G401.6 (cell line): Measurements from ENCODE around the gene MKX.

Experiments used
- FAIRE-seq: peaks from 2 replicates; lab custom pipeline; 2012; peaks lifted over from hg19 to GRCh38; lab: Jason Lieb, UNC

Gene MKX

GRCh38 chr10:27745732-27746396 lies at the start of gene MKX:
Gene MKX, minus strand, starts transcription at chr10:27745819. Its CDS starts 2,404 bp downstream, at chr10:27743415.
- no peak for FAIRE-seq

GRCh38 chr10:27794157-27794556 lies 48.5 kb upstream of the MKX start:
- no peak for FAIRE-seq

- FAIRE-seq = no peak
Observed at GRCh38 chr10:27792216-27792615, 46.6 kb upstream of the MKX start.

GRCh38 chr10:27784272-27784671 lies 38.7 kb upstream of the MKX start:
- no peak for FAIRE-seq

- FAIRE-seq = no peak
Observed at GRCh38 chr10:27783660-27784059, 38.0 kb upstream of the MKX start.

- FAIRE-seq = no peak
Observed at GRCh38 chr10:27779462-27780015, 33.9 kb upstream of the MKX start.

DNA sequence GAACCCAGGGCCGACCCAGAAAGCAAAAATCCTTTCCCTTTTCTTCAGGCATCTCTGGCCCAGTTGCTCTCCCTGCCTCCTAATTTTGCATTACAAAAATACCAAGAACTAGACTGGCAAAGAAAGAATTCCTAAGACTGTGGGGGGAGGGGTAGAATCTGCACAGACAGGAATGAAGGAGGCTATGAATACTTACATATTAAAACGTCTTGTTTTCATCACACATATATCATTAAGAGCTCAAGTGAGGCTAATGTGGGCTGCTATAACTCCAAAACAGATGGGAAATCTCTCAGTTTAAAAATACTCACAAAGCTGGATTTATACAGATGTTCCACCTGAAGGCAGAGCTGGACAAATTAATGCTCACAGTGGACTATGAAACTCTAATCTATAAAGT lies 29.2 kb upstream of the MKX start:
- no peak for FAIRE-seq

- FAIRE-seq = no peak
Observed at GRCh38 chr10:27771231-27771630, 25.6 kb upstream of the MKX start.

DNA sequence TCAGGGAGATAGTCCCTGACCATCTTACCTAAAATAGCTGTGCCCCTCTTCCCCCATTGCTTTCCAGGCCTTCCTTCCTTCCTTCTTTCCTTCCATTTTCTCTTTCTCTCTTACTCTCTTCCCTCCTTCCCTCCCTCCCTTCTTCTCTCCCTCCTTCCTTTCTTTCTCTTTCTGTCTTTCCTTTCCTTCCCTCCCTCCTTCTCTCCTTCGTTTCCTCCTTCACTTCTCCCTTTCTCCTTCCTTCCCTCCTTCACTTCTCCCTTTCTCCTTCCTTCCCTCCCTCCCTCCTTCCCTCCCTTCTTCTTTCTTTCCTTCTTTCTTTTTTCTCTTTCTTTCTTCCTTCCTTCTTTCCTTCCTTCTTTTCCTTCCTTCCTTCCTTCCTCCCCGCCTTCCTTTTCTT lies 24.6 kb upstream of the MKX start:
- FAIRE-seq = no peak

DNA sequence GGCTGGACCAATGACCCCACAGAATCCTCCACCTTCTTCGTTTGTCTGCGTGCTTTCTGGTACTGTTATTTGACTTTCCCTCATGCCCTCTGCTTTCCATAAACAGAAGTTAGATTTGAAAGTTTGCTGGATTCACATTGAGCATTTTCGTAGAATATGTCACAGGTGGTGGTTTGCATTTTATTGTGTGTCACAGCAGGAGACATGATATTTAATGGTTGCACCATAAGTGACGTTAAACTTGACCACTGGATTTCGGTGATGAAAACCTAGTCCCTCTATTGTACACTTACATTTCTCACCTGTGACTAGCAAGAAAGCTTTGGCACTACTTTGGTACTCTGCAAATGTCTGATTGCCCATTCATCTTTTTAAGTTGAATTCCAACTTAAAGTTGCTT lies 15.2 kb upstream of the MKX start:
- no peak for FAIRE-seq

GRCh38 chr10:27759483-27760272 lies 14.1 kb upstream of the MKX start:
- FAIRE-seq = no peak

DNA sequence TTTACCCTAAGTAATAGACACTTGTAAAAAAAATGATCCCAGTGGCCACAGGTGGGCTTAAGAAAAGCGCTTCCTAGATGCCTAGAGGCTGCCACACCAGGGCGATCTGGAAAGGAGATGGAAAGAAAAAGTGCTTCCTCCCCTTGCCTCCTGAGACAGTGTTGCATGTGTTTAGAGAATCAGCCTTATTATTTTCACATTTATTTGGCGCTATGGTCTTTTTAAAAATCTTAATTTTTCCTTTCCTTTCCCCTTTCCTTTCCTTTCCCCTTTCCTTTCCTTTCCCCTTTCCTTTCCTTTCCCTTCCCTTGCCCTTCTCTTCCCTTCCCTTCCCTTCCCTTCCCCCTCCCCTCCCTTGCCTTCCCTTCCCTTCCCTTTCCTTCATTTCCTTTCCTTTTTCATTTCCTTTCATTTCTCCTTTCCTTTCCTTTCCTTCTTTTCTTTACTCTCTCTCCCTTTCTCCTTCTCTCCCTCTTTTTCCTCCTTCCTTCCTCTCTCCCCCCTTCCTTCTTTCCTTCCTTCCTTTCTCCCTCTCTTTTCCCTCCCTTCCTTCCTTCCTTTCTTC lies 7.1 kb upstream of the MKX start:
- FAIRE-seq = no peak

GRCh38 chr10:27748601-27749000 lies 3.0 kb upstream of the MKX start:
- FAIRE-seq = no peak

DNA sequence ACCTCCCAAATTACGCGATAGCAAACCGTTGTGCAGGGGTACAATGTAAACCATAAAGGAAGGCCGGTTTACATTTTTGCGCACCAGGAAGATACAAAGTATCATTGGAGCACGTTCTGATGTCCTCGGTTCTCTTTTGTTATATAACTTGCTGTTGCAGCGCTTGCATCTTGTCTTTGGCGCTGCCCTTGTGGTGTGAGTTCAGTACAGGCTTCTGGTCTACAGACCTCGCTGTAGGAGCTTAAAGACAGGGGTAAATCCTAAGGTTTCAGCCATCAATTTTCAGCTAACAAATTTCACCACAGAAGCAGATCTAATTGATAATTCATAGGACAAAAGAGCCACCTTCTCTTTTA lies 1.5 kb upstream of the MKX start:
- no peak for FAIRE-seq

GRCh38 chr10:27746397-27747095 lies 927 bp upstream of the MKX start:
- FAIRE-seq = no peak

DNA sequence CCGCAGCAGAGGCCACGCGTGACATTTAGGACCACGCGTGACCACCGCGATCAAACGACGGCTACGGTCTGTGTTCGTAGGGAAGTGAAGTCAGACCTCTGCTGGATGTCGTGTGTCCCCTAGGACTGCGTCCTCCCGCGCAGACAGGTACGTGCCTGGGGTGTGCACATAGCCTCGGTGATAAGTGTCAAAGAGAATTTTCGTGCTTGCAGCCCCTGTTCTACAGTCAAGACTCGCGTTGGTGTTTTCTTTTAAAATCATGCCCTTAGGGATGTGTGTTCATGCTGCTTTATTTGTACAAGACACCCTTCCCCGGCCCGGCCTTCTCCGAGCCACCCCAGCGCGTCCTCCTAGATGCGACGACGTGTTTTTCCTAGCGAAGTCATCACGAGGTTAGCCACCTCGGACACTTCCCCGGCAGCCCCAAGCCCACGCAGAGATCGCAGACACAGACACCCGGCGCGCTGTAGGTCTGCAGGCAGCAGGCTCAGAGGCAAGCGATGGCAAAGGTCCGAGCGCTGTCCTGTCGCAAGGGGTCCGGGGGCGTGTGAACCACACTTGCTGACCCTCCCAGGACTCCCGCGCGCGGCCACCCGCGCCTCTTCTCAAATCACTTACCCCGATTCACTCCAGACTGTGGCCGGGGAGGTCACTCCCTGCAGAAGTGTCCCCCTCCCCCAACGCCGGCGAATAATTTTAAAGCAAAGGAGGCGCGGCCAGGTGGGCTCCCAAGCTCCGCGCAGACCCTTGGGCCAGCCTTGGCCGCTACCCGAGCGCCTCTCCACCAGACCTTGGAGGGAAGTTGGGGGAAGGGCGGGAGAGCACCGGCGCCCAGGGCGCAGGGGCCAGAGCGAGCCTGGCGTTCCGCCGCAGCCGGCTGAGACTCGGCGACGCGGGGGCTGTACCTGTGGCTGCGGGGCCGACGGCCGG lies 552 bp downstream of the MKX start:
- no peak for FAIRE-seq

- no peak for FAIRE-seq
Observed at GRCh38 chr10:27743877-27744801, 1.5 kb downstream of the MKX start.

GRCh38 chr10:27743012-27743876 lies 2.4 kb downstream of the MKX start:
- no peak for FAIRE-seq

DNA sequence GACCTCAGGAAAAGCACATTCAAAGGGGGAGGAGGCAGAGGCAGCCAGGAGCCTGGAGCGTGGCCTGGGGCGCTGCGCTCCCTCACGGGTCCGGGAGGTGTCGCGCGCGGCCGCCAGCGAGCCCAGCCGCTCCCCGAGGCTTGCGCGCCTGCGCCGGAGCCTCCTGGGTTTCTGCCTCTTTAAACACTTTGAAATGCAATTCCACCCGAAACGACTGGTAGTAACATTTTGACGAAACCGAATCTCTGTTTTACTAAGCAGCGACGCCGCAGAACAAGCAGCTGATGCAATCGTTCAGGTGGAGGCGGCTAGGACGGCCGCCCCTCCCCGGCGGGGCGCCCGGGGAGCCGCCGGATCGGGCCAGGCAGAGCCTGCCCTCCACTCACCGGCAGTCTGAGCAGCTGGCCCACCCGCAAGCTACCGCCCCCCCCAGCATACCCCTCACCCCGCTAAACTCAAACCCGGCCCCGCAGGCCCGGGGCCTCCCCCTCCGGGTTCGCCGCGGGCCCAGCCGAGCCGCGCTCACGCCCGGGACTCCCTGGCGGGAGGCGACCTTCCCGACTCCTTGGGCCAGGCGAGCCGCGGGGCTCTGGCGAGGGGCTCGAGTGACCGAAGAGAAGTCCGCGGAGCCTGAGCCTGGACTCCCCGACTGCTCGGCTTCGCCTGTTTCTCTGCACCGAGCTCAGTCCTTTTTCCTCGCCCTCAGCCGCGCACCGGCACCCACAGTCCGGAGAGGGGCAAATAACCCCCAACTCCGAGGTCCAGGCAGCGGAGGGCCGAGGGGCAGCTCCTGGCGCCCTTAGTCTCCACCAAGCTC lies 3.2 kb downstream of the MKX start:
- FAIRE-seq = no peak
